ENCODE data around the gene C1orf74.

DNA sequence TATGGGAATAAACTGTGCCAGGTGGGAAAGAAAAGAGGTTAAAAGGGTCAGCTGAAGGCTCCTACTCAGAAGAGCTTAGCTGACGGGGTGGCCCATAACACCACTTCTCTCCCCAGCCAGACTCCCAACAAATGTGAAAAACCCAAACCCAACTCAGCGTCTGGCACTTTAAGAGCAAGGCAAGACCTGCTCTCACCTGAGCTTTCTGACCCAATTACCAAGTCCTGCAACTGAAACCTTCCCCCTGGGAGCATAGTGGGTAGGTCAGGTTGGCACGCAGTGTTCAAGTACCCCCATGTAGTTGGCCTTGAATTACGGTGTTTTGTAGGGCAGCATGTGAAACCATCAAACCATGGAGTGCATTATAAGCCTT is 18.4 kb upstream of the C1orf74 start:
- TF ChIP-seq, protein P1, sequence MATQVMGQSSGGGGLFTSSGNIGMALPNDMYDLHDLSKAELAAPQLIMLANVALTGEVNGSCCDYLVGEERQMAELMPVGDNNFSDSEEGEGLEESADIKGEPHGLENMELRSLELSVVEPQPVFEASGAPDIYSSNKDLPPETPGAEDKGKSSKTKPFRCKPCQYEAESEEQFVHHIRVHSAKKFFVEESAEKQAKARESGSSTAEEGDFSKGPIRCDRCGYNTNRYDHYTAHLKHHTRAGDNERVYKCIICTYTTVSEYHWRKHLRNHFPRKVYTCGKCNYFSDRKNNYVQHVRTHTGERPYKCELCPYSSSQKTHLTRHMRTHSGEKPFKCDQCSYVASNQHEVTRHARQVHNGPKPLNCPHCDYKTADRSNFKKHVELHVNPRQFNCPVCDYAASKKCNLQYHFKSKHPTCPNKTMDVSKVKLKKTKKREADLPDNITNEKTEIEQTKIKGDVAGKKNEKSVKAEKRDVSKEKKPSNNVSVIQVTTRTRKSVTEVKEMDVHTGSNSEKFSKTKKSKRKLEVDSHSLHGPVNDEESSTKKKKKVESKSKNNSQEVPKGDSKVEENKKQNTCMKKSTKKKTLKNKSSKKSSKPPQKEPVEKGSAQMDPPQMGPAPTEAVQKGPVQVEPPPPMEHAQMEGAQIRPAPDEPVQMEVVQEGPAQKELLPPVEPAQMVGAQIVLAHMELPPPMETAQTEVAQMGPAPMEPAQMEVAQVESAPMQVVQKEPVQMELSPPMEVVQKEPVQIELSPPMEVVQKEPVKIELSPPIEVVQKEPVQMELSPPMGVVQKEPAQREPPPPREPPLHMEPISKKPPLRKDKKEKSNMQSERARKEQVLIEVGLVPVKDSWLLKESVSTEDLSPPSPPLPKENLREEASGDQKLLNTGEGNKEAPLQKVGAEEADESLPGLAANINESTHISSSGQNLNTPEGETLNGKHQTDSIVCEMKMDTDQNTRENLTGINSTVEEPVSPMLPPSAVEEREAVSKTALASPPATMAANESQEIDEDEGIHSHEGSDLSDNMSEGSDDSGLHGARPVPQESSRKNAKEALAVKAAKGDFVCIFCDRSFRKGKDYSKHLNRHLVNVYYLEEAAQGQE (IDR thresholded peaks at IDR 0.05): no peak
- TF ChIP-seq CTCF (IDR thresholded peaks at IDR 0.05; ENCODE audit: low read depth, low read length, missing input control) (no peak), GABPA (IDR thresholded peaks at IDR 0.05 in 1 of 2, conservative IDR thresholded peaks at IDR 0.05 in 1 of 2) (no peak), EGR1 (IDR thresholded peaks at IDR 0.05; ENCODE audit: low read depth in 2 of 2) (no peak), TAF1 (conservative IDR thresholded peaks at IDR 0.05) (no peak), ATF3 (IDR thresholded peaks at IDR 0.05) (no peak), RAD21 (IDR thresholded peaks at IDR 0.05) (no peak), FOXA1 (IDR thresholded peaks at IDR 0.05) (no peak), FOXA2 (IDR thresholded peaks at IDR 0.05) (no peak), JUND (IDR thresholded peaks at IDR 0.05) (no peak), YY1 (IDR thresholded peaks at IDR 0.05) (no peak), SP1 (IDR thresholded peaks at IDR 0.05) (no peak)
- TF ChIP-seq, protein P2, sequence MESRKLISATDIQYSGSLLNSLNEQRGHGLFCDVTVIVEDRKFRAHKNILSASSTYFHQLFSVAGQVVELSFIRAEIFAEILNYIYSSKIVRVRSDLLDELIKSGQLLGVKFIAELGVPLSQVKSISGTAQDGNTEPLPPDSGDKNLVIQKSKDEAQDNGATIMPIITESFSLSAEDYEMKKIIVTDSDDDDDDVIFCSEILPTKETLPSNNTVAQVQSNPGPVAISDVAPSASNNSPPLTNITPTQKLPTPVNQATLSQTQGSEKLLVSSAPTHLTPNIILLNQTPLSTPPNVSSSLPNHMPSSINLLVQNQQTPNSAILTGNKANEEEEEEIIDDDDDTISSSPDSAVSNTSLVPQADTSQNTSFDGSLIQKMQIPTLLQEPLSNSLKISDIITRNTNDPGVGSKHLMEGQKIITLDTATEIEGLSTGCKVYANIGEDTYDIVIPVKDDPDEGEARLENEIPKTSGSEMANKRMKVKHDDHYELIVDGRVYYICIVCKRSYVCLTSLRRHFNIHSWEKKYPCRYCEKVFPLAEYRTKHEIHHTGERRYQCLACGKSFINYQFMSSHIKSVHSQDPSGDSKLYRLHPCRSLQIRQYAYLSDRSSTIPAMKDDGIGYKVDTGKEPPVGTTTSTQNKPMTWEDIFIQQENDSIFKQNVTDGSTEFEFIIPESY (IDR thresholded peaks at IDR 0.05): no peak
